OCI-LY1 (cell line): ENCODE results near the gene SLC29A3.

Experiments used
- CTCF ChIP-seq: fragments of 200-600 bp; sonication (generic), shearing (Covaris generic); IDR thresholded peaks from 2 replicates; pipeline ENCODE4 v1.5.1; 2017; ENCODE audit warnings: mild to moderate bottlenecking, antibody characterized with exemption, low read length, moderate library complexity, mixed read lengths
- EZH2 ChIP-seq: fragments of 200-600 bp; sonication (generic), shearing (Covaris generic); IDR thresholded peaks from 2 replicates; pipeline ENCODE4 v1.8.0; 2017; ENCODE audit warnings: borderline replicate concordance, mixed run types, mild to moderate bottlenecking, antibody characterized with exemption, low read length, moderate library complexity, mixed read lengths

- no peak for TF ChIP-seq CTCF
- no peak for TF ChIP-seq EZH2
Observed at GRCh38 chr10:71367271-71367670, 48.2 kb downstream of the SLC29A3 start.
